ENCODE data around the gene KLHL40.

KLHL40 gene

DNA sequence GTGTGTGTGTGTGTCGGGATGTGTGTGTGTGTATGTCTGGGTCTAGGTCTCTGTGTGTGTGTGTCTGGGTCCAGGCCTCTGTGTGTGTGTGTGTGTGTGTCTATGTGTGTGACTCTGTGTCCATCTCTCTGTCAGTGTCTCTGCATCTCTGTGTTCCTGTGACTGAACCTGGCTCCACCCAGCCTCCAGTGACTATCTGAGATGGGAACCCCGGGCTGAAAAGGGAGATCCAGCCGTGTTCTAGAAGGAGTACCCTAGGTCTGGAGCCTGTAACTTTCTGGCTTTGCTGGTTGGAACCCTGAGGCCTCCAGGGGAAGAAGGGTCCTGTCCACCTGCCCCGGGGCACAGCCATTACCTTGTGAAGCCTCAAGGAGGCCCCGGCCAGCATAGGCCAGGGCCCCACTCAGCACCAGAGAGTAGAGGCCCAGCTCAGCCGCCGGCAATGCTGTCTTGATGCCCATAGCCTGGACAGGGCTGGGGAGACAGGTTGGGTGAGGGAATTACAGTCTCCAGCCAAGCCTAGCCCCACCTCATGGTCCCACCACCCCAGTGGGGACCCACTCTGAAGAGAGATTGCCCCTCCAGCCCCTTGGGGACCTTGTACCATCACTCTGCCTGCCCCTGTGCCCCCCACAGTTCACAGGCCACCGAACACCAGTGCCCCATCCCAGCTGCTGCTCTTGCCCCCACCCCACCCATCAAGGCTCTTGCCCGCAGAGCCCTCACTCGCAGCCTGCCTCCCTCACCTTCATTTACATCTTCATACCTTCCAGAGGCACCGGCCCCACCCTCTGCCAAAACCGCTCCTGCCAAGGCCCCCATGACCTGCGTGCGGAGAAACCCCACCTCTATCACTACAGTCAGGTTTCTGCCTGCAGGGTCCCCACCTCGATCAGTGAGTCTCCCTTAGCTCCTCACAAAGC lies 15.3 kb downstream of the KLHL40 start:
- TF ChIP-seq, protein P1, sequence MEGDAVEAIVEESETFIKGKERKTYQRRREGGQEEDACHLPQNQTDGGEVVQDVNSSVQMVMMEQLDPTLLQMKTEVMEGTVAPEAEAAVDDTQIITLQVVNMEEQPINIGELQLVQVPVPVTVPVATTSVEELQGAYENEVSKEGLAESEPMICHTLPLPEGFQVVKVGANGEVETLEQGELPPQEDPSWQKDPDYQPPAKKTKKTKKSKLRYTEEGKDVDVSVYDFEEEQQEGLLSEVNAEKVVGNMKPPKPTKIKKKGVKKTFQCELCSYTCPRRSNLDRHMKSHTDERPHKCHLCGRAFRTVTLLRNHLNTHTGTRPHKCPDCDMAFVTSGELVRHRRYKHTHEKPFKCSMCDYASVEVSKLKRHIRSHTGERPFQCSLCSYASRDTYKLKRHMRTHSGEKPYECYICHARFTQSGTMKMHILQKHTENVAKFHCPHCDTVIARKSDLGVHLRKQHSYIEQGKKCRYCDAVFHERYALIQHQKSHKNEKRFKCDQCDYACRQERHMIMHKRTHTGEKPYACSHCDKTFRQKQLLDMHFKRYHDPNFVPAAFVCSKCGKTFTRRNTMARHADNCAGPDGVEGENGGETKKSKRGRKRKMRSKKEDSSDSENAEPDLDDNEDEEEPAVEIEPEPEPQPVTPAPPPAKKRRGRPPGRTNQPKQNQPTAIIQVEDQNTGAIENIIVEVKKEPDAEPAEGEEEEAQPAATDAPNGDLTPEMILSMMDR (IDR thresholded peaks at IDR 0.05; ENCODE audit: low read depth, low read length): no peak
- DNase-seq (ENCODE audit: low read depth in 2 of 2): no peak

GRCh38 chr3:42701371-42702065 lies 16.2 kb downstream of the KLHL40 start:
- TF ChIP-seq, protein P1 (IDR thresholded peaks at IDR 0.05; ENCODE audit: low read depth, low read length): no peak
- DNase-seq (ENCODE audit: low read depth in 2 of 2): peak; percentile 32 to 42
- no peak overlapping the region for H3K4me3 ChIP-seq (replicated peaks in 1 of 2; ENCODE audit: low read depth in 2 of 2, low read length in 2 of 2)

More for the DNA sequence above, 15.3 kb downstream of the KLHL40 start:
- H3K4me3 ChIP-seq (replicated peaks in 1 of 2; ENCODE audit: low read depth in 2 of 2, low read length in 2 of 2): no peak overlapping the region

DNA sequence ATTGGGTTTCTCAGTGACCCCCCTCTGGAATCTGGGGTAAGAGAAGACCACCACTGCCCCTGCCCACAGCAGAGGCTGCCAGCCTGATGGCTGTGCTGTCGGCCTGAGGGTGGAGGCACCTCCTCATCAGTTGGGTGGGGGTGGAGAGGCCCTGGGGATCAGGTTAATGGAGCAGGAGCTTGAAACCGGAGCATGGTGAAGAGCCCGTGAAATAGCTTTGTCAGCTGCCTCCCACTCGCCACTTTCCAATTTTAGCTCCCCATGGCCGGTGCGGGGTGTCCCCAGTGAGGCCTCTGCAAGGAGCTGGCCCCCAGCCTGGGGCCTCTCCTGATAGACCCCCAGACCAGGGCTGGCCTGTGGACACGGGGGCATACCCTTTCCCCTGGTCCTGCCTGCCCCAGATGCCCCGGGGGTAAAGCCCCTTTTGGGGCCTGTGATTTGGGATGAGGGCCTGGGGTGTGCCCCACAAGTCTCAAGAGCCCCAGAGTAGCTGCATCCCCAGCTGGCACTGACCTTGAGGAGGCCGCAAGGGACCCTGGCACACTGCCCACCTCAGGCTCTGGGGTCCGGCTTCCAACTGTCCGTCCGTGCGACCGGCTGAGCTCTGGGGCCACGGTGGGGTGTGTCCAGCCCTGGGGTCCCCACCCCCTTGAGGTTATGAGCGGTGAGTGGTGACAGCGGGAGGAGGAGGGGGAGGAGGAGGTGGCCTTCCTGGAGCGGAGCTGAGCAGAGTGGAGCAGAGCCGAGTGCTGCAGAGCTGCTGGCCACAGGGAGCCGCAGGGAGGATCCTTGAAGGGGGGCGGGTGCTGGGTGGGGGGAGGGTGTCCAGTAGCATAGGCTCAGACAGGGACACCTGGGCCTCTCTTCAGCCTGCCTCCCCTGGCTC lies 17.0 kb downstream of the KLHL40 start, which contains the start of gene HHATL:
TSS of gene HHATL (minus strand) at position 733 of the 886 bp plus-strand sequence. CDS start 1,972 bp downstream, outside the sequence.
- TF ChIP-seq, protein P1 (IDR thresholded peaks at IDR 0.05; ENCODE audit: low read depth, low read length): no peak
- no peak within 1 kb of the TSS for H3K4me3 ChIP-seq (replicated peaks in 1 of 2; ENCODE audit: low read depth in 2 of 2, low read length in 2 of 2)
- DNase-seq (ENCODE audit: low read depth in 2 of 2): no peak

GRCh38 chr3:42702982-42703694 lies 17.8 kb downstream of the KLHL40 start:
- TF ChIP-seq, protein P1 (IDR thresholded peaks at IDR 0.05; ENCODE audit: low read depth, low read length): no peak
- DNase-seq (ENCODE audit: low read depth in 2 of 2): no peak
- H3K4me3 ChIP-seq (replicated peaks in 1 of 2; ENCODE audit: low read depth in 2 of 2, low read length in 2 of 2): no peak overlapping the region

DNA sequence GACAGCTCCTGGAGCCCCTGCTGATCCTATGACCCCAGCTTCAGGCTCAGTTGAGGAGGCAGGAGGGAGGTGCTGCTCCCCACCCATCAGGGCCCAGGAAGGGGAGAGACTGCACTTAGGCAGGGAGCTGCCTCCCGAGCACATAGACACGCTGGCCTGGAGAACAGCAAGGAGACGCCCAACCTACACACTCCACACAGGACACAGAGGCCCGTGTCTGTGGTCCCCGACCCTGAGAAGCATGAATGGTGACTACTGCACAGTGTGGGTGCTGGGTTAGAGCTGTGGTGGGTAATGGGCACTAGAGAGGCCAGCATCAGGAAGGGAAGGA lies 18.3 kb downstream of the KLHL40 start:
- TF ChIP-seq, protein P1 (IDR thresholded peaks at IDR 0.05; ENCODE audit: low read depth, low read length): no peak

More for the DNA sequence above, 18.3 kb downstream of the KLHL40 start:
- H3K4me3 ChIP-seq (replicated peaks in 1 of 2; ENCODE audit: low read depth in 2 of 2, low read length in 2 of 2): no peak overlapping the region
- DNase-seq (ENCODE audit: low read depth in 2 of 2): no peak

All from cardiac fibroblast (primary cell).